ENCODE results near the gene HADH.

GRCh38 chr4:107989162-107989536 is 540 bp upstream of the HADH start:
- TF ChIP-seq POLR2A (IDR thresholded peaks at IDR 0.05) (no peak), CTCF (IDR thresholded peaks at IDR 0.05) (no peak)

All from vagina (tissue), 2 donors.